Bronchial epithelial cell (primary cell): Measurements from ENCODE around the gene MEDAG. TPM values are rescaled to one million over a fixed set of nuclear protein-coding genes. Genes with fewer than 3 reads are reported as not detected.

Source experiments
- DNase-seq: peaks from one replicate; pipeline ENCODE4 v3.0.0-alpha.2; 2010; ENCODE audit warnings: low read depth
- FAIRE-seq: peaks from 2 replicates; lab custom pipeline; 2011; peaks lifted over from hg19 to GRCh38; lab: Jason Lieb, UNC
- H3K27me3 ChIP-seq: 2 replicates; pipeline ENCODE4 v1.5.1; 2011; ENCODE audit warnings: low read length; ENCODE audit not compliant: control insufficient read depth, insufficient read depth
- H3K36me3 ChIP-seq: 2 replicates; pipeline ENCODE4 v1.5.1; 2011; ENCODE audit warnings: low read length; ENCODE audit not compliant: control insufficient read depth, insufficient read depth
- H3K4me3 ChIP-seq: 2 replicates; pipeline ENCODE4 v1.5.1; 2011; ENCODE audit warnings: mild to moderate bottlenecking, low read depth, low read length, control low read depth
- CTCF ChIP-seq: IDR thresholded peaks from 2 replicates; pipeline ENCODE4 v1.5.1; 2011; ENCODE audit warnings: mild to moderate bottlenecking, moderate library complexity, low read length, control low read depth, inconsistent platforms; ENCODE audit not compliant: insufficient read depth, severe bottlenecking
- total RNA-seq: library from RNA; depleted of rRNA; stranded (reverse); fragments of >200 nt; gene quantifications from 2 replicates; pipeline ENCODE4 v1.2.1, GENCODE V29; 2014

Gene MEDAG
- total RNA-seq, 1 donor from 2014 or later = 0.53 TPM

DNA sequence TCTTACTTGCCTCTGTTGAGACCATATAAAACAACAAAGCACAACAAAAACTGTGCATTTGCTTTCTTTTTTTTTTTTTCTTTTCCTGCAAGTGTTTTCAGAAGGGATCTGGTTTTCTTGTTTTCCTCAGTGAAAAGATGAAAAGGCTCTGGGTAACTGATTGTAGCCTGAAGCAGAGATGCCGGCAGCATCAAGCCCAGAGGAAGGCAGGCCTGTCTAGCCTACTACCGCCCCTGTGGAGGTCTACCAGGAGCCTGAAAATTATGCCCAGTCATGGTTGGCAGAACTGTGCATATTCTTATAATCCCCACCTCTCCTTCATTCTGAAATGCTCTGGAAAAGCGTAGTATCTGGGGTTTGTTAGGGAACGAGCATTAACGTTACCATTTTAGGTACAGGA, 32.6 kb upstream of the MEDAG start:
- Histone ChIP-seq H3K4me3 (no peak overlapping the region), H3K27me3 (no peaks in the 10 kb centered on the region), H3K36me3 (no peaks in the 10 kb centered on the region)
- TF ChIP-seq CTCF = no peak
- DNase-seq (no peak), FAIRE-seq (no peak)

DNA sequence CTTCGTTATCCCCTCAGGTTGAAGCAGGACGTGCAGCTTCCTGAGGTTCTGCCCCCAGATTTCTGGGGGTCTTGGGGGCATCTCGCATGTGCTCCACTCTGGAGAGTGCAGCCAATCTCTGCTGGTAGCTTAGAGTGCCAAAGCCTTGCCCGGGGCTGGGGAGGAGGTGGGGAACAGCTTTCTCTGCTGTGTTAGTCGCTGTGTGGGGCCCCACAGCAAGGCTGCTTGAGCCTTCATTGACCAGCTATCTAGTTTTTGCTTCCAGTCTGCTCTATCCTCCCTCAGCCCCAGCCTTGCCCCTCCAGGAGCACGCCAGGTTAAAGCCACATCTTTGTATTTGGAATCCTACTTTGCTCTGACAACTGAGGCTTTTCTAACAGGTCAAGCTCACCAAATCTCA, 32.0 kb upstream of the MEDAG start:
- no peaks in the 10 kb centered on the region for H3K36me3 ChIP-seq
- no peak for DNase-seq
- H3K4me3 ChIP-seq = no peak overlapping the region
- TF ChIP-seq CTCF = no peak
- H3K27me3 ChIP-seq = no peaks in the 10 kb centered on the region
- FAIRE-seq = no peak

GRCh38 chr13:30874561-30874960, 31.5 kb upstream of the MEDAG start:
- no peak for TF ChIP-seq CTCF
- Histone ChIP-seq H3K27me3 (no peaks in the 10 kb centered on the region), H3K4me3 (no peak overlapping the region), H3K36me3 (no peaks in the 10 kb centered on the region)
- FAIRE-seq (no peak), DNase-seq (no peak)

GRCh38 chr13:30877335-30877734, 28.7 kb upstream of the MEDAG start:
- no peak for FAIRE-seq
- DNase-seq = no peak
- H3K27me3 ChIP-seq = no peaks in the 10 kb centered on the region

DNA sequence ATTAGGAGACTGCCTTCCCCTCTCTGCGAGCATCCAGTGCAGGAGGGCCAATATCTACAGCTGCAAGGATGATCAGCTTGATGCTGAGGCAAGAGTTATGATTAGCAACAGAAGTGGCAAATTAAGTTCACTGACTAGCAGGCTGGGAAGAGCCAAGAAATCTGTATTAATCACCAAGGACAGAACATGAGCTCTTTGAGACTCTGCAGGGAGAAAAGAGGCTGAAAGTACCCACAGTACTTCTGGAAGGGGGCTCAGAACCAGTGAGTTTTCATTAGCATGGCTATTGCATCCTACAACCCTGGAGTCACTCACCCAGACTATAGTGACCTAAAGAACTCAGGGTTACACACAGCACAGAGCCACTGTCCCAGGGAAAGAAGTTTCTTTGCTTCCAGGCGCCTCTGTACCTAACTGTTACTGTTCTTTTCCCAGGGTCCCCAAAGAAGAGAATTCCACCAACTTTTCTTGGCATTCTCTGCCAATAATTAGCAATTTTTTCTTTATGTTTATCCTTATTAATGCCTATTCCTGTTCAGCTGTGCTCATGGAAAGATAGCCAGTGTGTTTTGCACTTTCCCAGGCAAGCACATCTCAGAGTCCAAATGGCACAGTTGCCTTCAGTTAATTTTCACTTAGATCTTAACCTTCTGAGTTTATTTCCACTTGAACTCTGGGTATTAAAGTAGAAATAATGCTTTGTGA, 25.8 kb upstream of the MEDAG start:
- DNase-seq = no peak
- peak; percentile 55 for FAIRE-seq
- Histone ChIP-seq H3K36me3 (no peaks in the 10 kb centered on the region), H3K4me3 (no peak overlapping the region), H3K27me3 (no peaks in the 10 kb centered on the region)
- no peak for TF ChIP-seq CTCF

More at GRCh38 chr13:30877335-30877734, 28.7 kb upstream of the MEDAG start:
- no peaks in the 10 kb centered on the region for H3K36me3 ChIP-seq
- no peak overlapping the region for H3K4me3 ChIP-seq
- no peak for TF ChIP-seq CTCF

- DNase-seq (peak; percentile 83), FAIRE-seq (no peak)
- TF ChIP-seq CTCF = no peak
These were observed 25.3 kb upstream of the MEDAG start for GRCh38 chr13:30880856-30881155.

More at GRCh38 chr13:30880856-30881155, 25.3 kb upstream of the MEDAG start:
- Histone ChIP-seq H3K4me3 (no peak overlapping the region), H3K27me3 (no peaks in the 10 kb centered on the region), H3K36me3 (no peaks in the 10 kb centered on the region)
